Putamen (tissue), 1 donor: ENCODE results near the gene RBM33.
"Not testable (repeated sequence)": the region's sequence is repeated elsewhere in the genome, so short reads cannot be mapped to it uniquely, and the experiment has no call there.

Source experiments
- DNase-seq: peaks from one replicate; pipeline ENCODE4 v3.0.0-alpha.2; 2016; ENCODE audit warnings: low spot score

Gene RBM33

GRCh38 chr7:155662343-155663043, 18.0 kb downstream of the RBM33 start:
- no peak for DNase-seq

- DNase-seq, result no peak
These were observed 19.5 kb downstream of the RBM33 start for GRCh38 chr7:155663937-155664336.

GRCh38 chr7:155665079-155665956, 20.9 kb downstream of the RBM33 start:
- no peak for DNase-seq

DNA sequence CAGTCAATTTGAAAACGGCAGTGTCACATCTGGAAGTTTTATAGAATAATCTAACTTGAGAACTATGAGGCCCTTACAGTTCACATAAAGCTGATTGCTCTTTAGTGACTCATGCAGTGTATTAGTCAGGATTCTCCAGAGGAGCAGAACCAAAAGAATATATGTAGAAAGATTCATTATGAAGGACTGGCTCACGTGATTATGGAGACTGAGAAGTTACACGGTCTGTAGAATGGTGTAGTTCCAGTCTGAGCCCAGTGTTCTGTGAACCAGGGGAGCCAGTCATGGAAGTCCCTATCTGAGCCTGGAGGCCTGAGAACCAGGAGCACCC, 21.5 kb downstream of the RBM33 start:
- DNase-seq, result no peak

DNA sequence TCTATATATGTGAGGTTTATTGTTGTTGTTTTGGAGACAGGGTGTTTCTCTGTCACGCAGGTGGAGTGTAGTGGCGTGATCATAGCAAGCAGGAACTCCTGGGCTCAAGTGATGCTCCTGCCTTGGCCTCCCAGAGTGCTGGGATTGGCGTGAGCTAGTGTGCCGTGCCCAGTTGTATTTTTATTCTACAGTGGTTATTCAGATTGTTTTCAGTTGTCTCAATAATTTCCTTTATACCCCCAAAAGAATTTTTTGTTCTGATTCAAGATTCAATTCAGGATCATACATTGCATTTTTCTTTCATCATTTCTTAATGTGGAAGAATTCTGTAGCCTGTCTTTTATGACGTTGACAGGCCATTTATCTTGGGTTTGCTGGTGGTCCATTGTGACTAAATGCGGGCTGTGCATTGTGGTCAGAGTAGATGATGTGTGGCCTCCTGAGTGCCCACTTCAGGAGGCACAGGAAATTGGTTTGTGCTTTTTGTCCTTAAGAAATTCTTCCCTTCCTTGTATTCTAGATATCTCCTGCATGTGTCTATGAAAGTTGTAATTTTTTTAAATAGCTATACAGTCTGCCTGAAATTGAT, 22.9 kb downstream of the RBM33 start:
- no peak for DNase-seq

- no peak for DNase-seq
These were observed 25.4 kb downstream of the RBM33 start for GRCh38 chr7:155669717-155670505.

GRCh38 chr7:155670521-155670920, 26.1 kb downstream of the RBM33 start:
- DNase-seq, result no peak

- no peak for DNase-seq
These were observed 30.1 kb downstream of the RBM33 start for GRCh38 chr7:155674556-155674955.

- no peak for DNase-seq
These were observed 31.6 kb downstream of the RBM33 start for GRCh38 chr7:155676052-155676451.

DNA sequence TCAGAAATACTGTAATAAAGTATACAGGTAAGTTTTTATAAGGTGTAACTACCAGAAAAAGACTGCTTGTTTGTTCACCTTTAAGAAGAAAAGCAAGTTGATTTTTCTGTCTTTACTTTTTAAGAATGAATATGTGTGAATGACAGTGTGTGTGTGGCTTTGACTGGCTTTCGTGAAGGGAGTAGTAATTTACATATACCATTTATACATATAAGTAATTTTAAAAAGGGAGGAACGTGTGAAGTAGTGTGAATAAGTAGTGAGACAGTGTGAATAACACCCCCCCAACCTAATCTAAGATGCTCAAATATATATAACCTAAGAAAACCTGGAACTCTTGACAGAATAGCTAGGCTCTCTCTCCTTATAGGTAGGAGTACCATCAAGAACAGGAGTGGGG, 33.2 kb downstream of the RBM33 start:
- DNase-seq, result no peak

DNA sequence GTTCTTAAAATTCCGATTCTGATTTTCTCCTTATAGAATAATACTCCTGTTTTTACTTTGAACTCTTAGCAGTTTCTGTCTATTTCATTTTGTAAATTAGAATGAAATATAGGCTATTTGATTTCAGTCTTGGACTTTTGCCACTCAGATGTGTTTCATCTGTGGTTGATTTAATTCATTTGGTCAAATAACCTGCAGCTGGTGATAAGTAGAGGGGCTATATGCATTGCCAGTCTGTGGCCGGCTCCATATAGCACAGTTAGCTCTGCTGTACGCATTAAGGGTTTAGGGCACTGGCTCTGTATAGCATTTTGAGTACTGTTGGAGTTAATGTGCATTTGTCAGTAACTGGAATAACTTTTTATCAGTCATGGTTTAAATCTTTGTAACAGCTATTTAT, 35.7 kb downstream of the RBM33 start:
- DNase-seq, result no peak

- DNase-seq, result no peak
These were observed 36.4 kb downstream of the RBM33 start for GRCh38 chr7:155680864-155681263.

- DNase-seq, result no peak
These were observed 37.2 kb downstream of the RBM33 start for GRCh38 chr7:155681663-155682062.

DNA sequence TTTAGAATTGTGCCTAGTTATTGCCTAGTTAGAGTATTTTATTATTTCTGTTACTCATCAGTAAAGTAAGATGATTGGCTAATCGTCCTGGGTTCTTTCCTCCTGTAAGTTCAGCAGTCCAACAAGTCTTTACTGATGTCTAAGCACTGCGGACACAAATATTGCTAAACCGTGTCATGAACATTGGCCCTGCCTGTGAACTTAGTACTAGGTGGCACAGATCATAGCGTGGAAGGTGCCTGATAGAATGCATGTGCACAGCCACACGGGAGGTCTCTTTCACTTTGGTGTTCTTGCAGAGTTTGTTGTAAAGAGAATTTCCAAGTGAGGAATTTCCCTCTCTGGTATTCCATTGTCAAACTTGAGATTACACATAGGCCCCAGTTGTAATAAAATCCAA, 38.0 kb downstream of the RBM33 start:
- DNase-seq, result no peak

DNA sequence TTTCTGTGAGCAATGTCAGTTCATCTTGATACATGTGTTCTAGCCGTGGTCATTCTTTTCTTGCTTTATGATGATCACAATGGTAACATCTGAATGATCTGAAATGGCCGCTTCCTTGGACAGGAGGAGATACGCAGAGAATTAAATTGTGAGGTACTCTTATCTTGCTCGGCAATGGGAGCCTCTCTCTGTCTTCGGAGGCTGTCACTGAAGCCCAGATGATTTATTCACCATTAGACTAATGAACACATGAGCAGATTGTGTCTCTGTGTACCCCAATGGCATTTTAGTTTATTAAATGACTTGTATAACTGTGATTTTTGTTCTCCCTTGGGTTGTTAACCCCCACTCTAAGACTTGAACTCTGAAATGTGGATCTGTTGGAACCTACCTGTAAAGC, 38.6 kb downstream of the RBM33 start:
- no peak for DNase-seq

DNA sequence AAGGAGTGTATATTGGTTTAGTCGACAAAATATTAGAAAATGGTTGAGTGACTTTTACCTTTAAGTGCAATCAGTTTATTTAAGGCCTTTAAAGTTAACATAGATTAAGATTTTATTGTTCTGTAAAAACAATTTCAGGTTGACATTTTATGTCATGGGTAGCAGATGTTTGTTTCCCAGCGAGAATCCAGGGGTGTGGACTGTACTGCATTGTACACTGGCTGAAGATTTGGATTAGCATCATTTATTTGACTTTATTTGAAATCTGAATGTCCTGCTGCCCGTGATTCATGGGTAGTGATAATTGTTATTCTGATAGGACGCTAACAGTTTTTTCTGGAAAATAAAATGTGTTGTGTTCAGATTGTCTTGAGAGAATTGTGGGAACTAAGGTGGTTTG, 39.3 kb downstream of the RBM33 start:
- DNase-seq, result no peak

GRCh38 chr7:155684543-155684942, 40.1 kb downstream of the RBM33 start:
- no peak for DNase-seq

- no peak for DNase-seq
These were observed 40.8 kb downstream of the RBM33 start for GRCh38 chr7:155685070-155685790.

DNA sequence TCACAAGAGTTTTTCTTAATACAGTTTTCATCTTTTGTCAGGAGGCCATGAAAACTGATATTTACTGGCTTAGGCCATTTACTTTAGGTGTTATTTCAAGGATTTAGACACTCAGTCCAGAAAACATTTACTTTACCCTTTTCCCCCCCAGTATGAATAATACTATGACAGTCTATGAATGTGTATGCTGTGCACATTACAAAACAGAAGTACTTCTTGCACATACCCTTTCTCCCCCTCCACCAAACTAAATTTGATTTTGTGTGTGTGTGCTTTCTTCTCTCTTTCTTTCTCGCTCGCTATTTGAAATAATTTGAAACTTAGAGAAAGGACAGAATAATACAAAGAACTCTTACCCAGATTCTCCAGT, 41.3 kb downstream of the RBM33 start:
- no peak for DNase-seq

DNA sequence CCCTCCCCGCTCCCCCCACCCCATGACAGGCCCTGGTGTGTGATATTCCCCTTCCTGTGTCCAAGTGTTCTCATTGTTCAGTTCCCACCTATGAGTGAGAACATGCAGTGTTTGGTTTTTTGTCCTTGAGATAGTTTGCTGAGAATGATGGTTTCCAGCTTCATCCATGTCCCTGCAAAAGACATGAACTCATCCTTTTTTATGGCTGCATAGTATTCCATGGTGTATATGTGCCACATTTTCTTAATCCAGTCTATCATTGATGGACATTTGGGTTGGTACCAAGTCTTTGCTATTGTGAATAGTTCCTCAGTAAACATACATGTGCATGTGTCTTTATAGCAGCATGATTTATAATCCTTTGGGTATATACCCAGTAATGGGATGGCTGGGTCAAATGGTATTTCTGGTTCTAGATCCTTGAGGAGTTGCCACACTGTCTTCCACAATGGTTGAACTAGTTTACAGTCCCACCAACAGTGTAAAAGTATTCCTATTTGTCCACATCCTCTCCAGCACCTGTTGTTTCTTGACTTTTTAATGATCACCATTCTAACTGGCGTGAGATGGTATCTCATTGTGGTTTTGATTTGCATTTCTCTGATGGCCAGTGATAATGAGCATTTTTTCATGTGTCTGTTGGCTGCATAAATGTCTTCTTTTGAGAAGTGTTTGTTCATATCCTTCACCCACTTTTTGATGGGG, 42.3 kb downstream of the RBM33 start:
- not testable (repeated sequence) for DNase-seq

DNA sequence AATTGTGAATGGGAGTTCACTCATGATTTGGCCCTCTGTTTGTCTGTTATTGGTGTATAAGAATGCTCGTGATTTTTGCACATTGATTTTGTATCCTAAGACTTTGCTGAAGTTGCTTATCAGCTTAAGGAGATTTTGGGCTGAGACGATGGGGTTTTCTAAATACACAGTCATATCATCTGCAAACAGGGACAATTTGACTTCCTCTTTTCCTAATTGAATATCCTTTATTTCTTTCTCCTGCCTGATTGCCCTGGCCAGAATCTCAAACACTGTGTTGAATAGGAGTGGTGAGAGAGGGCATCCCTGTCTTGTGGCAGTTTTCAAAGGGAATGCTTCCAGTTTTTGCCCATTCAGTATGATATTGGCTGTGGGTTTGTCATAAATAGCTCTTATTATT, 43.8 kb downstream of the RBM33 start:
- not testable (repeated sequence) for DNase-seq
